ENCODE data around the gene ABR. TPM values are rescaled to one million over a fixed set of nuclear protein-coding genes. Genes with fewer than 3 reads are reported as not detected.

Gene ABR
- total RNA-seq, 2 donors from 2014 or later: 101 to 130 TPM

- no peak overlapping the region for H3K4me3 Mint-ChIP-seq
- H3K27me3 Mint-ChIP-seq: peaks cover 33% of the 10 kb centered on the region
- no peaks in the 10 kb centered on the region for H3K9me3 ChIP-seq (ENCODE audit: control insufficient read depth, low read length, poor library complexity, severe bottlenecking)
- H3K27ac Mint-ChIP-seq: no peak overlapping the region
- DNase-seq (no peak), ATAC-seq (no peak)
- peaks cover 11% of the 10 kb centered on the region for H3K4me1 Mint-ChIP-seq
- no peaks in the 10 kb centered on the region for H3K36me3 Mint-ChIP-seq (ENCODE audit: low read depth)
These were observed 212.7 kb downstream of the ABR start for GRCh38 chr17:967122-967521.

GRCh38 chr17:965311-965989 is 214.3 kb downstream of the ABR start:
- Mint-ChIP-seq H3K27ac (no peak overlapping the region), H3K4me3 (no peak overlapping the region), H3K4me1 (peaks cover 11% of the 10 kb centered on the region), H3K27me3 (peaks cover 38% of the 10 kb centered on the region), H3K36me3 (ENCODE audit: low read depth) (no peaks in the 10 kb centered on the region)
- ATAC-seq: no peak
- no peak for DNase-seq
- H3K9me3 ChIP-seq (ENCODE audit: control insufficient read depth, low read length, poor library complexity, severe bottlenecking): no peaks in the 10 kb centered on the region

GRCh38 chr17:964876-965275 is 214.9 kb downstream of the ABR start:
- H3K4me3 Mint-ChIP-seq: no peak overlapping the region
- DNase-seq (no peak), ATAC-seq (no peak)
- no peak overlapping the region for H3K27ac Mint-ChIP-seq
- peaks cover 11% of the 10 kb centered on the region for H3K4me1 Mint-ChIP-seq
- no peaks in the 10 kb centered on the region for H3K9me3 ChIP-seq (ENCODE audit: control insufficient read depth, low read length, poor library complexity, severe bottlenecking)
- peaks cover 36% of the 10 kb centered on the region for H3K27me3 Mint-ChIP-seq
- H3K36me3 Mint-ChIP-seq (ENCODE audit: low read depth): no peaks in the 10 kb centered on the region

GRCh38 chr17:962670-963069 is 217.1 kb downstream of the ABR start:
- no peak overlapping the region for H3K27ac Mint-ChIP-seq
- ATAC-seq: no peak

GRCh38 chr17:962166-962565 is 217.6 kb downstream of the ABR start:
- DNase-seq: no peak
- Mint-ChIP-seq H3K4me3 (no peak overlapping the region), H3K4me1 (no peaks in the 10 kb centered on the region), H3K27me3 (peaks cover 23% of the 10 kb centered on the region), H3K36me3 (ENCODE audit: low read depth) (no peaks in the 10 kb centered on the region), H3K27ac (no peak overlapping the region)
- ATAC-seq: no peak
- no peaks in the 10 kb centered on the region for H3K9me3 ChIP-seq (ENCODE audit: control insufficient read depth, low read length, poor library complexity, severe bottlenecking)

More at GRCh38 chr17:962670-963069, 217.1 kb downstream of the ABR start:
- peaks cover 23% of the 10 kb centered on the region for H3K27me3 Mint-ChIP-seq
- H3K4me1 Mint-ChIP-seq: no peaks in the 10 kb centered on the region
- H3K4me3 Mint-ChIP-seq: no peak overlapping the region
- no peaks in the 10 kb centered on the region for H3K36me3 Mint-ChIP-seq (ENCODE audit: low read depth)
- no peak for DNase-seq
- no peaks in the 10 kb centered on the region for H3K9me3 ChIP-seq (ENCODE audit: control insufficient read depth, low read length, poor library complexity, severe bottlenecking)

GRCh38 chr17:958712-959451 is 220.9 kb downstream of the ABR start:
- H3K27me3 Mint-ChIP-seq: peaks cover 19% of the 10 kb centered on the region
- H3K36me3 Mint-ChIP-seq (ENCODE audit: low read depth): no peaks in the 10 kb centered on the region
- no peak for ATAC-seq
- H3K4me1 Mint-ChIP-seq: no peaks in the 10 kb centered on the region
- DNase-seq: no peak
- no peak overlapping the region for H3K4me3 Mint-ChIP-seq
- H3K9me3 ChIP-seq (ENCODE audit: control insufficient read depth, low read length, poor library complexity, severe bottlenecking): no peaks in the 10 kb centered on the region
- H3K27ac Mint-ChIP-seq: no peak overlapping the region

GRCh38 chr17:957856-958421 is 221.8 kb downstream of the ABR start:
- Mint-ChIP-seq H3K27me3 (peaks cover 19% of the 10 kb centered on the region), H3K4me1 (no peaks in the 10 kb centered on the region), H3K27ac (no peak overlapping the region), H3K36me3 (ENCODE audit: low read depth) (no peaks in the 10 kb centered on the region), H3K4me3 (no peak overlapping the region)
- ATAC-seq (no peak), DNase-seq (no peak)
- no peaks in the 10 kb centered on the region for H3K9me3 ChIP-seq (ENCODE audit: control insufficient read depth, low read length, poor library complexity, severe bottlenecking)

- Mint-ChIP-seq H3K4me1 (no peaks in the 10 kb centered on the region), H3K27me3 (peaks cover 16% of the 10 kb centered on the region), H3K36me3 (ENCODE audit: low read depth) (no peaks in the 10 kb centered on the region), H3K27ac (no peak overlapping the region), H3K4me3 (no peak overlapping the region)
- ATAC-seq: no peak
- no peaks in the 10 kb centered on the region for H3K9me3 ChIP-seq (ENCODE audit: control insufficient read depth, low read length, poor library complexity, severe bottlenecking)
- no peak for DNase-seq
These were observed 222.9 kb downstream of the ABR start for GRCh38 chr17:956905-957304.

- peaks cover 21% of the 10 kb centered on the region for H3K27me3 Mint-ChIP-seq
- DNase-seq (no peak), ATAC-seq (no peak)
- no peaks in the 10 kb centered on the region for H3K9me3 ChIP-seq (ENCODE audit: control insufficient read depth, low read length, poor library complexity, severe bottlenecking)
- H3K4me3 Mint-ChIP-seq: no peak overlapping the region
- no peaks in the 10 kb centered on the region for H3K4me1 Mint-ChIP-seq
- no peaks in the 10 kb centered on the region for H3K36me3 Mint-ChIP-seq (ENCODE audit: low read depth)
- H3K27ac Mint-ChIP-seq: no peak overlapping the region
These were observed 225.2 kb downstream of the ABR start for GRCh38 chr17:954431-955164.

GRCh38 chr17:953767-954166 is 226.0 kb downstream of the ABR start:
- ATAC-seq (no peak), DNase-seq (no peak)
- H3K27me3 Mint-ChIP-seq: peaks cover 21% of the 10 kb centered on the region
- H3K4me3 Mint-ChIP-seq: no peak overlapping the region
- H3K36me3 Mint-ChIP-seq (ENCODE audit: low read depth): no peaks in the 10 kb centered on the region
- H3K4me1 Mint-ChIP-seq: no peaks in the 10 kb centered on the region
- H3K9me3 ChIP-seq (ENCODE audit: control insufficient read depth, low read length, poor library complexity, severe bottlenecking): no peaks in the 10 kb centered on the region
- no peak overlapping the region for H3K27ac Mint-ChIP-seq

Other genes with a start within 250 kb of the ABR start
- 1 to 10 TPM; 3.3 to 4.4 TPM for gene NXN, start 200.2 kb downstream of the ABR start, total RNA-seq
- 1 to 10 TPM; 7.4 to 8.3 TPM for gene TIMM22, start 182.9 kb downstream of the ABR start, total RNA-seq
- gene BHLHA9, start 90.5 kb upstream of the ABR start, total RNA-seq: not detected
- not detected for gene TRARG1, start 99.7 kb upstream of the ABR start, total RNA-seq
- 100 to 1,000 TPM; 142 to 146 TPM for gene YWHAE, start 220.2 kb upstream of the ABR start, total RNA-seq